Uterus (tissue), 2 donors: ENCODE data around the gene FOLH1.
"Not testable (repeated sequence)": the region's sequence is repeated elsewhere in the genome, so short reads cannot be mapped to it uniquely, and the experiment has no call there.

Experiments used
- POLR2A ChIP-seq, 2 donors: fragments of 450-650 bp; IDR thresholded peaks; one replicate each; pipeline ENCODE4 v1.6.1; 2016; ENCODE audit warnings: antibody characterized with exemption in 2 of 2, mild to moderate bottlenecking in 1 of 2, moderate library complexity in 1 of 2
- TF ChIP-seq, protein P1 (sequence below), 4 experiments: fragments of 200-600 bp in 2 of 4; fragments of 450-650 bp in 2 of 4; sonication (generic) in 2 of 4; IDR thresholded peaks; one replicate each; pipeline ENCODE4 v1.5.1; 2016 to 2019; ENCODE audit warnings: antibody characterized with exemption in 4 of 4, mild to moderate bottlenecking in 2 of 4, moderate library complexity in 1 of 4

DNA sequence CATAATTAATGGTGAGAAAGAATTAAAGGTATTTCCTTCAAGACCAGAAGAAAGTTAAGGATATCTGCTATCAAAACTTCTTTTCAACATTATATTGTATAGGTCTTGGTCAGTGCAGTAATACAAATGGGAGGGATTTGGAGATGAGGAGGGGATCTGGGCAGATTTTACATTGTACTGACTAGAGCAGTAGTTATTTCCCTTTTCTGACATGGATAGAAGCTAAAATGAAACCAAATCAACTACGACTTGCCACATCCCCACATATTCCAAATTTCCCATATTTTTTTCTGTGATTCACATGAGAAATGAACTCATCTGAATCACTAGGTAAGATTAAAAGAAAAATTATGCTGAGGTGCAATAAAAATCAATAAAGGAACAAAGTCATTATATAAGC, 11.6 kb downstream of the FOLH1 start:
- TF ChIP-seq, protein P1, sequence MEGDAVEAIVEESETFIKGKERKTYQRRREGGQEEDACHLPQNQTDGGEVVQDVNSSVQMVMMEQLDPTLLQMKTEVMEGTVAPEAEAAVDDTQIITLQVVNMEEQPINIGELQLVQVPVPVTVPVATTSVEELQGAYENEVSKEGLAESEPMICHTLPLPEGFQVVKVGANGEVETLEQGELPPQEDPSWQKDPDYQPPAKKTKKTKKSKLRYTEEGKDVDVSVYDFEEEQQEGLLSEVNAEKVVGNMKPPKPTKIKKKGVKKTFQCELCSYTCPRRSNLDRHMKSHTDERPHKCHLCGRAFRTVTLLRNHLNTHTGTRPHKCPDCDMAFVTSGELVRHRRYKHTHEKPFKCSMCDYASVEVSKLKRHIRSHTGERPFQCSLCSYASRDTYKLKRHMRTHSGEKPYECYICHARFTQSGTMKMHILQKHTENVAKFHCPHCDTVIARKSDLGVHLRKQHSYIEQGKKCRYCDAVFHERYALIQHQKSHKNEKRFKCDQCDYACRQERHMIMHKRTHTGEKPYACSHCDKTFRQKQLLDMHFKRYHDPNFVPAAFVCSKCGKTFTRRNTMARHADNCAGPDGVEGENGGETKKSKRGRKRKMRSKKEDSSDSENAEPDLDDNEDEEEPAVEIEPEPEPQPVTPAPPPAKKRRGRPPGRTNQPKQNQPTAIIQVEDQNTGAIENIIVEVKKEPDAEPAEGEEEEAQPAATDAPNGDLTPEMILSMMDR (IDR thresholded peaks at IDR 0.05): not testable (repeated sequence)
- not testable (repeated sequence) for TF ChIP-seq POLR2A (IDR thresholded peaks at IDR 0.05)
